Stimulated activated CD8-positive, alpha-beta memory T cell treated with anti-CD3 and anti-CD28 coated beads, Interleukin-12 subunit alpha, Interleukin-12 subunit beta, amount 100 ng/mL, for 4 hours (primary cell): Measurements from ENCODE around the gene UPK3BL1.
"Not testable (repeated sequence)": the region's sequence is repeated elsewhere in the genome, so short reads cannot be mapped to it uniquely, and the experiment has no call there.

ENCODE experiments used
- DNase-seq: peaks from one replicate; pipeline ENCODE4 v3.0.0-alpha.2; 2020; ENCODE audit warnings: low read depth

UPK3BL1 gene, protein sequence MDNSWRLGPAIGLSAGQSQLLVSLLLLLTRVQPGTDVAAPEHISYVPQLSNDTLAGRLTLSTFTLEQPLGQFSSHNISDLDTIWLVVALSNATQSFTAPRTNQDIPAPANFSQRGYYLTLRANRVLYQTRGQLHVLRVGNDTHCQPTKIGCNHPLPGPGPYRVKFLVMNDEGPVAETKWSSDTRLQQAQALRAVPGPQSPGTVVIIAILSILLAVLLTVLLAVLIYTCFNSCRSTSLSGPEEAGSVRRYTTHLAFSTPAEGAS

DNA sequence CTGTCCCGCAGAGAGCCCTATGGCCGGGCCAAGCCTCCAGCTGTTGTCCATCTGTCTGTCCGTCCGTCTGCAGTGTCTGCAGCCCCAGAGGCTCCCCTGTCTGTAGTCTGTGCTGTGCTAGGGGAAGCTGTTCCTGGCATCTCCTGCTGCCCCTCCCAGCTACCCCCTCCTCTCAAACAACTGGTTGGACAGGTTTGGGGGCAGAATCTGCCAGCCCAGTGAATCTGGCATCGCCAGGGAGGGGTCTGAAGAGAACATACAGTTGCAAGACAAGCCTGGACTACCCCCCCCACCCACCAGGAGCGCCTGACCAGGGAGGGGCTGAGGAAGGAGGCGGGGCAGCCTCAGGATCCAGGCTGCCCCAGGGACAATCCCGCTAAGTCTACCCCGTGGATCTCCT, at the start of gene UPK3BL1:
TSS of gene UPK3BL1 (minus strand) at position 101 of the 400 bp plus-strand sequence. CDS start at position 51, 50 bp downstream.
- DNase-seq = not testable (repeated sequence)

DNA sequence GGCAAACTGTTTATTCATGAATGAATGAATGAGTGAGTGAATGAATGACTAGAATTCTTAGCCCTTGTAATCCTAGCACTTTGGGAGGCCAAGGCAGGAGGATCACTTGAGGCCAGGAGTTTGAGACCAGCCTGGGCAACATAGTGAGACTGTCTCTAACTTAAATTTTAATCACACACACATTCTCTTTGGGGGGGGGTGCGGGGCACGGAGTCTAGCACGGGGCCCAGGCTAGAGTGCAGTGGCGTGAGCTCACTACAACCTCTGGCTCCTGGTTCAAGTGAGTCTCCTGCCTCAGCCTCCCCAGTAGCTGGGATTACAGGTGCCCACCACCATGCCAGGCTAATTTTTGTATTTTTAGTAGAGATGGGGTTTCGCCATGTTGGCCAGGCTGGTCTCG, 48.0 kb upstream of the UPK3BL1 start:
- DNase-seq = not testable (repeated sequence)

DNA sequence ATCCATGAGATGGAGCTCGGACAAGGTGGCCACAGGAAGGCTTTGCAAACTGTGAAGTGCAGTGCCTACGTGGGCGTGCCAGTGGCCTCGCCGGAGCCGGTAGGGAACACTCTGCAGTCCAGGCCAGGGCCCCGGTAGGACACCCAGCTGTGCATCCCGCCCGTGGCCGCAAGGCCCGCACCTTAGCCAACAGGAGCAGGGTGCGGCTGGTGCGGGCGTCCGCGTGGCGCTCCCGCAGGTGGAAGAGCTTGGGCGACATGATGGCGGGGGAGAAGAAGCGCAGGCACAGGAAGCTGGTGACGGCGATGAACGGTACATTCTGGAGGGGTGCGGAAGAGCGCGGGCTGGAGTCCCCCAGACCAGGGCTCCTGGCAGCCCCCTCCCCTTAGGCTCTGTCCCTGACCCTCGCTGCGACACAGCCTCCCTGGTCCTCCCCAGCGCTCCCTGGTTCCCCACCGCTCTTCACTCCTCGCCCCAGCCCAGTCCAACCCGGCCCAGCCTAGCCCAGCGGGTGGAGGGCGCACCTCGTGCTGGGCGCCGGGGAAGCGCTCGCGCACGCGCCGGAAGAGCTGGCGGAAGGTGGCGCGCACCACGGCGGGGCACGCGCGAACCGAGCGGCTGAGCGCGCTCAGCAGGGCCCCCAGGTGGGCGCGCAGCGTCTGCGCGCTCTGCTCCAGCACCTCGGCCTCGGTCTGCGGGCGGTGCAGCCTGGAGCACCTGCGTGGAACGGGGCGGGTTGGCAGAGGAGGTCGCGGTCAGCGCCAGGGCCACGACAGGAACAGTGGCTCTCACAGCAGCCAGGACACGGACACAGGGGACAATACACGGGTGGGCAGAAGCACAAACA, 47.1 kb upstream of the UPK3BL1 start:
- not testable (repeated sequence) for DNase-seq

DNA sequence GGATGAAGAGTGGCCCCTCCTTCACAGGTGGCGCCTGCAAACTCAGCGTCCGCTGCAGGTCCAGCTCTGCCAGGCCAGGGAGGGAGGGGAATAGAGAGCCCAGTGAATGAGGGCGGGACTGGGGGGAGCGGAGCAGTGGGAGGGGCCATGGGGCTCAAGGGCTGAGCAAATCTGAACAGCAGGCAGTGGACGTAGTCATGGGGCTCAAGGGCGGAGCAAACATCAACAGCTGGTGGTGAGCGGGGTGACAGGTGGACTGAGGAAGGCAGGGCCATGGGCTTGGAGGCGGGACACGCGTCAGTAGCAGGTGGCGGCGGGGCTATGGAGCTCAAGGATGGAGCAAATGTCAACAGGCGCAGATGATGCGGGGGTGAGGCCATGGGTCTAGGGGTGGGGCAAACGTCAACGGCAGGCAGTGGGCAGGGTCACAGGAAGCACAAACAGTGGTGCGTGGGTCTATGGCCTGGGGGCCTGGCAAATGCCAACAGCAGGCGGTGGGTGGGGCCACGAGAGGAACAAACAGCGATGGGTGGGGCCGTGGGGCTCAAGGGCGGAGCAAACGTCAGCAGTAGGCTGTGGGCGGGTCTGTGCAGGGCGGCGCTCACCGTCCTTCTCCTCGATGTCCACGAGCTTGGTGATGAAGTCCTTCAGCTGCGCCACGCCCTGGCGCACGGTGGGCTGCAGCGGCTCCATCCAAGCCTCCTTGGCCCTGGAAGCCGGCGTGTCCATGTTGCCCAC, 45.9 kb upstream of the UPK3BL1 start:
- not testable (repeated sequence) for DNase-seq

DNA sequence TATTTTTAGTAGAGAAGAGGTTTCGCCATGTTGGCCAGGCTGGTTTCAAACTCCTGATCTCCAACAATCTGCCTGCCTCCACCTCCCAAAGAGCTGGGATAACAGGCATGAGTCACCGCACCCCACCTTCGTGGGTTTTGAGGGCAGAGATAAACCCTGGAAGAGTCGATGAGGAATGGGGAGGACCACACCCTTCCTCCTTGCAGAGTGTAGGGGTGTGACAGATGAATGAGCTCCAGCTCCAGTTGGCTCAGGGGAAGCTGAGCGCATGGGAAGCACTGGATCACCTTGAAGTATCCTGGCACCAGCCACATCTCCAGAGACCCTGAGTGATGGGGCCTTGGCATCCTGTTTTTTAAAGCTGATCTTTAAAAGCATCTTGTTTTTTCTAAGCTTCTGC, 40.0 kb upstream of the UPK3BL1 start:
- not testable (repeated sequence) for DNase-seq

DNA sequence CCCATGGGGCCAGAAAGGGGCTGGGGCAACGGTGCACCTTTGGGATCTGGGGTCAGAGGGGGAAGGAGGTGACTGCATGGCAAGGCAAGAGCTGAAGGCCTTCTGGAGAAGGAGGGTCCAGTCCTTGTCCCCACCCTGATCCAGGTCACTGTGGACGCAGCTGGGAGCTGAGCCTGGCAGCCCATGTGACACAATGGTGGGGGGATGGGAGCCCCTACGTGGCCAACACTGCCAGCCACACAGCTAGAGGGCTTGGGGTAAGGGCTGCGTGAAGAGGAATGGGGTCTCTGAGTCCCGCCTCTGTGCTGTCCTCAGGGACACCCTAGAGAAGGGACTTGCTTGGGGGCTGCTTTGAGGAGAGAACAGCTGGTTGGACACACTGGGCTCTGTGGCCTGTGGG, 38.2 kb upstream of the UPK3BL1 start:
- not testable (repeated sequence) for DNase-seq

DNA sequence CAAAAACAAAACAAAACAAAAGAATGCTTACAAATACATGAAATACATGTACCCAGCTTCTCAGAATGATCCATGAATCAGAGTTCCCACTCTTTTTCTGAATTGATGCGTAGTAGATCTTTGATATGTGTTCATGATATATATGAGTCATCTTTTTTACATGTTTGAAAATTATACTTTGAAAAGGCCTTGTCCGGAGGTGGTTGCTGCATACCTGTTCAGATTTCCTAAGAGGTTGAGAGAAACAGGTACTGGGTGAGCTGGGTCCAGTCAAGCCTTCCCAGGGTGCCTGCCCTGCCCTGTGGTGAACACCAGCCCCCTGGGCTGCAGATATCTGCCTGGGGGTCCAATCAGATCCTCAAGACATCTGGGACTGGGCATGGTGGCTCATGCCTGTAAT, 33.0 kb upstream of the UPK3BL1 start:
- DNase-seq = not testable (repeated sequence)

DNA sequence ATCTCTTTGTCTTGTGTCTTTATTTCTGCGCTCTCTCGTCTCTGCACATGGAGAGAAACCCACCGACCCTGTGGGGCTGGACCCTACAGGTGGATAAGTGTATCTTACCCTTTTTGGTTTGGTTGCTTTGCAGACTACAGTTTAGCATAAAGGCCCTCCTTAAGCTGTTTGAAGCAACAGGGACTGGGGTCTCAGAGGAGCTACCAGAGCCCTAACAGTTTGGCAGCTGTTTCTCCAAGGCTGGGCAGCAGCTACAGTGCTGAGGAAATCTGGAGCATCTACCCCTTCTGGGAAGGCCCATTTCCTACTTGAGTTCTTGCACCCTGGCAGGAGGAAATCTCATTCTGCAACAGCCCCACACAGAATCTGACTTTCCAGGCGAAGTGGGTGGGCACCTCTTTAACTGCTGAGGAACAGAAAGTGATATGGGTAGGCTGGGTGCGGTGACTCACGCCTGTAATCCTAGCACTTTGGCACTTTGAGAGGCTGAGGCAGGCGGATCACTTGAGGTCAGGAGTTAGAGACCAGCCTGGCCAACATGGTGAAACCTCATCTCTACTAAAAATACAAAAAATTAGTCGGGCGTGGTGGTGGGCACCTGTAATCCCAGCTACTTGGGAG, 31.0 kb upstream of the UPK3BL1 start:
- DNase-seq = not testable (repeated sequence)

DNA sequence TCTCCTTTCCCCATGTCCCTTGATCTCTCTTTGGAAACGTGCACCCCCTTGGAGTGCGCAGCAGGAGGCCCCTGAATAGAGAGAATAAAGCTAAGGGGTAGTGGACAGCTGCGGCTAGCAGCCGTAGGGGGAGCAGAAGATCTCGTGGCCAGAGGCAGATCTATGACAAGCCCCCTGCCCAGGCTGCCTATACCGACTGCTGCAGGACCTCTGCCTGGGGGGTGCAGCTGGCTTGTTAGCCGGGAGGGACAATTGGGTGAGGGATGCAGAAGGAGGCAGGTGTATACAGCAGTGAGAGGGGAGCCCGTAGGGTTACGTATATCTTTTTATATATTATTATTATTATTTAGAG, 29.3 kb upstream of the UPK3BL1 start:
- DNase-seq = not testable (repeated sequence)

DNA sequence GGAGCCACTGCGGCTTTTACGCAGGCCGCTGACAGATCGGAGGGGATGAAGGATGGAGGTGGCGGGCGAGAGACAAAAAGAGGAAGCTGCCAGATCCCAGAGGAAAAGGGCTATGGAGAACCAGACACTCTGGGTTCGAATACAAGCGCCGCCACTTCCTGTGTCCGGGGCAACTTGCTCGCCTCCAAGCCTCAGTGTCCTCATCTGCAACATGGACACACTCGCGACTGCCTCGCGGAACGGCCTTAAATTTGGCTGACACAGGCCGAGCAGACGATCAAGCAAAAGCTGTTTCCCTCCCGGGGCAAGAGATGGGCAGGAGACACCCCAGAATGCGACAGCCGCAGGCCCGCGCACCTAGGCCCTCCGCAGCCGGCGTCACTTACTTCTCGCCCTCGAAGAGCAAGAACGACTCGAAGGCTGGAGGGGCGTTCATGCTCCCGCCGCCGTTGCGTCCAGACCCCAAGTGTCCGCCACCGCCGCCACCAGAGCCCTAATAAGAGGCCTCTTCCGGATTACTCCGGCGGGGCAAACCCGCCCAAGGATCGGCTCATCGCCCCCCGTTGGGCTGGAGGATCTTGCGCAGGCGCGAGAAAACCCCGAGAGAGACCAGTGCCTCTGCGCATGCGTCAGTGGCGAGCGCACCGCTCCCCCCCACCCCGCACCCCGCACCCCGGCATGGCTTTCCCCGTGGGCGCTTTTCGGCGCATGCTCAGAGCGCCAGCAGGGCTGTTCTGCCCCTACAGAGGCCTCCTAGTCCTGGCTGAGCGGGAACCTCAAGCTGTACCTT, 28.8 kb upstream of the UPK3BL1 start, which contains the start of gene POLR2J2:
TSS of gene POLR2J2 (minus strand) at position 498 of the 790 bp plus-strand sequence. CDS start at position 436, 62 bp downstream.
- not testable (repeated sequence) for DNase-seq

DNA sequence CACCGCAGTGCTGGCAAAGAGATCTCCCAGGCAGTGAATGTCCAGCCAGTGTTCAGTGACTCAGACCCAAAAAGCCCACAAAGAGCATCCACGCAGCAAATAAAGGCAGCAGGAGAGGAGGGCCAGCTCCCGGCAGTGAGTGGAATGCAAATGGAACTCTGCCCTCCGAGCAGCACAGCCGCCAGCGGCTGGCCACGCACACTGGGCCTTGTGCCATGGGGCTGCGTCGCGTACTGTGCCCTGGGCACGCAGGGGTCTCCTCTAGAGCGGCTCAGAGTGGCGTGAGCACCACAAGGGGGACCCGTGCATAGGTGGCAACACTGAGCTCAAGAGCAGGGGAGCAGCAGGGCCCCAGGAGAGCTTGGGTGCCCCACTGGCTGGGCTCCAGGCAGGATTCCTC, 24.9 kb upstream of the UPK3BL1 start:
- not testable (repeated sequence) for DNase-seq

DNA sequence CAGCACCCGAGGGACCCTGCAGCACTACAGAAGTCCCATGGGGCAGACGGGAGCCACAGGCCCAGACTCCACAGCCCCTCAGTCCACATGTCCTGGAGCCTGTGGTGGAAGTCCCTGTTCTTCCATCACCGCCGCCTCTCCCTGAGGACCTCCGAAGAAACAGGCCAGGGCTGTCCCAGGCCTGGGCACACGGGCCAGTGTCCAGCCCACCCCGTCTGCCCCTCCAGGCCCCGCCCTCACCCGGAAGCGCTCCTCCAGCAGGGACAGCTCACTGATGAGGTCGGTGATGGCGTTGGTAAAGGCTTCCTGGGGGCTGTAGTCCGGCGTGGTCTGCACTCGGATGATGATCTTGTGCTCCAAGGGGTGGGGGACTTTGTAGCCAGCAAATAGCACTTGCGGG, 24.3 kb upstream of the UPK3BL1 start:
- not testable (repeated sequence) for DNase-seq

DNA sequence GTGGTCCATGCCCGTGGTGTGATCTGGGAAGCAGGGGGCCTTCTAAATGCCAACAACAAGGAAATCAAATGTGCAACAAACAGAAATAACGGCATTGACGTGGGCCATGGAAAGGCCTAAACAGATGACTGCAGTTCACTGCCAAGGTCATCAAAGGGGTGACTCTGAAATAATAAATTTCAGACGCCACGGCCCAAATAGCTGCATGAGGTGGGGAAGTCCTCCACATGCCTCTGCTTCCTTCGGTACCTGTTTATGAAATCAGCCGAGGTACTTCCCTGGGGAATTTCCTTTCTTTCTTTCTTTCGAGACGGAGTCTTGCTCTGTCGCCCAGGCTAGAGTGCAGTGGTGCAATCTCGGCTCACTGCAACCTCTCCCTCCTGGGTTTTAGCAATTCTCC, 22.2 kb upstream of the UPK3BL1 start:
- not testable (repeated sequence) for DNase-seq

DNA sequence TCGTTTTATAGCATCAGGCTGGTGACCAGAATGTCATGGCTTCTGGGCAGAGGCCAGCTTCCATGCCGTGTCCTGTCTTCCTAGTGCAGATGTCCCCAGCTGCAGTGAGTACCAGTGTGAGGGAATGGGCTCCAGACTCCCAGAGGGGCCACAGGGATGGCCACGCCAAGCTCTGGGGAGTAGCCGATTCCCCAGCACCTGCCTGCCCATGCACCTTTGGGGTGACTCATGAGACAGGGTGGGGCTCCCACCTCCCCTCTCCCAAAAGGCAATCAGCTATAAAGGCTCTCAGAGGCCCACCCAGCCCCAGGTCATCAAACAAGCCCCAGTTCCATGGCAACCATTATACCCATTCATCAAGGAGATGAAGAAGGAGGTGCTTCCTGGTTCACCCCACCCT, 7.3 kb upstream of the UPK3BL1 start, which contains the start of gene SPDYE2B:
TSS of gene SPDYE2B (plus strand) at position 396 of the 400 bp plus-strand sequence. CDS start 2,030 bp downstream, outside the sequence.
- DNase-seq = not testable (repeated sequence)

DNA sequence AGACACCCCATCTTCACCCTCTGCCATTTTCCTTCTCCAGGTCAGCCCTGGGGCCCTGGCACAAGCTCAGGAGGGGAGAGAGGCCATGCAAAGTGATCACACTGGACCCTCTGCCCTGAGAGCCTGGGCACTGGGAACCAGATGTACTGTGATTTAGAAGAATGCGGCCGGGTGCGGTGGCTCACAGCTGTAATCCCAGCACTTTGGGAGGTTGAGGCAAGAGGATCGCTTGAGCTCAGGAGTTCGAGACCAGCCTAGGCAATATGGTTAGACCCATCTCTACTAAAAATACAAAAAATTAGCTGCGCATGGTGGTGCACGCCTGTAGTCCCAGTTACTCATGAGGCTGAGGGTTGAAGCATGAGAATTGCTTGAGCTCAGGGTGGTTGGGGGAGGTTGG, 5.2 kb upstream of the UPK3BL1 start:
- DNase-seq = not testable (repeated sequence)

DNA sequence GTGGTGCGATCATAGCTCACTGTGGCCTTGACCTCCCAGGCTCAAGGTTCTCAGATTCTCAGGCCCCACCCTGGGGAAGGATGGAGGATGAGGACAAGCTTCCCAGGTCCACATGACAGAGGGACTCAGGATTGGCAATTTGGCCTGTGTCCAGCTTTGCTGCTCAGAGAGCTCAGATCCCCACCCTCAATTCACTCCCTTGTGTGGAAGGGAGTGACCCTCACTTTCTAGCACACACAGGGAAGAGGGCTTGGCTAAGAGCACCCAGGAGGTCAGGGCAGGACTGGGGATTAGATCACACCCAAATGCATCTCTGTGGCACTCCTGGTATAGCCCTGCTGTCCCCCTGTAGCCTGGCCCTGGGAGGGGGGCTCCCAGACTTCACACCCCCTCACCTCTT, 813 bp upstream of the UPK3BL1 start:
- not testable (repeated sequence) for DNase-seq

DNA sequence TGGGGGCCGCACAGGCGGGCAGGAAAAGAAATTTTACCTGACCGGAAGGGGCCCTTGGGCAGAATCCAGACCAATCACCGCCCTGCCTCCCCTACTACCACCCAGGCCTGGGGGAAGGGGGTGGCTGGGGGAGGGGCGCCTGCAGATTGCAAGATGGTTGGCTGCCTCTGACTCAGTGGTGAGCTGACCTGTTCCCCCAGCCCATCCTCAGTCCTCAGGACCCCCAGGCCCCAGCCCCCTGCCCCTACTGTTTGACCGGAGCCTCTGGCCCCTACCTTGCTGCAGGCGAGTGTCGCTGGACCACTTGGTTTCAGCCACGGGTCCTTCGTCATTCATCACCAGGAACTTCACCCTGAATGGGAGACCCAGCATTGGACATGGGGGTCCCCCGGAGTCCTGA, 3.7 kb downstream of the UPK3BL1 start:
- DNase-seq = not testable (repeated sequence)

DNA sequence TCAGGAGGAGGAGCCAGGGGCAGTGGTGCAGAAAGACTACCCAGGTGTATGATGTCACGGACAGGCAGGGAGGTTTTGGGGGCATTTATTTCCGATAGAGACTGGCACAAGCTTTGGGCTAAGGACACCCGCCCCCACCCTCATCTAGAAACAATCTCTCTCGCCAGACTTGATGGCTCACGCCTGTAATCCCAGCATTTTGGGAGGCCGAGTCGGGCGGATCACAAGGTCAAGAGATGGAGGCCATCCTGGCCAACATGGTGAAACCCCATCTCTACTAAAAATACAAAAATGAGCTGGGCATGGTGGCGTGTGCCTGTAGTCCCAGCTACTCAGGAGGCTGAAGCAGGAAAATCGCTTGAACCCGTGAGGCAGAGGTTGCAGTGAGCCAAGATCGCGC, 5.6 kb downstream of the UPK3BL1 start:
- DNase-seq = not testable (repeated sequence)

DNA sequence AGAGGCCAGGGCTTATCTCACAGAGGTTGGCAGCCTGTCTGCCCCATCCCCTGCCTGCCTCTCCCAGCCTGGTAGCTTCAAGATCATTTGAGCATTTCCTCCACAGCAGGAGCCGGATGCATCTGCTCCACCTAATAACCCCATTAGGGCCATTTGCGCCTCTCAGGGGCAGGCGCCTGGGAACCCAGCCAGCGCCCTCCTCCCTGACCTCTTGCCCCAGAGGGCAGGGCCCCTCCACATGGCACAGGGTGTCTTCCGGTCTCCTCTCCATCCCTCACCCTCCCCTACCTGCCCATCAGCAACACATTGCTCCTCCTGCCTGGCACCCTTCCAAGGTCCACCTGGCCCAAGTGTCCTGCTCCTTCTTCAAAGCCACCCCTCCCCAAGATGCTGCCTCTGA, 7.2 kb downstream of the UPK3BL1 start:
- not testable (repeated sequence) for DNase-seq

DNA sequence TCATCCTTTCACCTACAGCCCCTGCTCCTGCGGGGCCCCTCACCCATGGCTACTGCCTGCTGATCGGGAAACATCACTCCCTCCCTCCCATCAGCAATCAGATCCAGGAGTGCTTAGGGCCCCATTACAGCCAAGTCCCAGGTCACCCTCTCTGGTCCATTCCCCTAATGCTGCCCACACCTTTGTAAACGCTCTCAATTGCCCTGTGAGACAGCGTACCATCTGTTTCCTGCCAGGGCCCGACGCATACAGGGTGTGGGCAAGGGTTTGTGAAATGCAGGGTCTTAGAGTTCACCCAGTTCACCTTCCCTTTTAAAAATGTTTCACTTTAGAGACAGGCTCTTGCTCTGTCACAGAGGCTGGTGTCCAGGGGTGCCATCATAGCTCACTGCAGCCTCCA, 8.3 kb downstream of the UPK3BL1 start:
- not testable (repeated sequence) for DNase-seq

DNA sequence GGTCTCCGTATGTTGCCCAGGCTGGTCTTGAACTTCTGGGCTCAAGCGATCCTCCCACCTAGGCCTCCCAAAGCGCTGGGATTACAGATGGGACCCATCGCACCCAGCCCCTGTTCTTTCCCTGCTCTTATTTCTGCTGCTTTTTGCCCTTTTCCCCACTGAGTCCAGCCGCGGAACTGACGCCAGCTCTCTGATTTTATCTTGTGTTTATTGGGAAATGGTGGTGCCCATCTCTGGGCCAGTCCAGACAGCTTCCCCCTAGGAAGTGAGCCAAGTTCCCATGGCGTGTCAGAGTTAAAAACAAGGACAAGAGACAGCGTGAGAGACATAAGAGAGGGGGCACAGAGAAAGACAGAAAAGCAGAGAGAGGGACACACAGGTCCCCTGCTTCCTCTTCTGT, 12.0 kb downstream of the UPK3BL1 start:
- DNase-seq = not testable (repeated sequence)
